ENCODE measurements around the gene ZNRF3.

ZNRF3 gene

GRCh38 chr22:29006346-29006745 lies 123.0 kb downstream of the ZNRF3 start:
- TF ChIP-seq REST (IDR thresholded peaks at IDR 0.05; ENCODE audit: insufficient read depth in 1 of 2, low read depth in 2 of 2, low read length in 2 of 2) (no peak), TAF1 (IDR thresholded peaks at IDR 0.05; ENCODE audit: borderline replicate concordance, insufficient read depth, low read length) (no peak), SIN3A (IDR thresholded peaks at IDR 0.05; ENCODE audit: borderline replicate concordance, insufficient read depth, low read length) (no peak)

- TF ChIP-seq SIN3A (IDR thresholded peaks at IDR 0.05; ENCODE audit: borderline replicate concordance, insufficient read depth, low read length) (no peak), FOXP2 (optimal IDR thresholded peaks at IDR 0.05; ENCODE audit: borderline replicate concordance, extremely low read depth, extremely low read length, insufficient read depth) (no peak), POLR2AphosphoS5 (IDR thresholded peaks at IDR 0.05; ENCODE audit: low read depth, low read length) (no peak), TAF1 (IDR thresholded peaks at IDR 0.05; ENCODE audit: borderline replicate concordance, insufficient read depth, low read length) (no peak), REST (IDR thresholded peaks at IDR 0.05; ENCODE audit: insufficient read depth in 1 of 2, low read depth in 2 of 2, low read length in 2 of 2) (no peak)
Measured at GRCh38 chr22:29009148-29009547, 125.8 kb downstream of the ZNRF3 start.

- TF ChIP-seq FOXP2 (optimal IDR thresholded peaks at IDR 0.05; ENCODE audit: borderline replicate concordance, extremely low read depth, extremely low read length, insufficient read depth) (no peak), TAF1 (IDR thresholded peaks at IDR 0.05; ENCODE audit: borderline replicate concordance, insufficient read depth, low read length) (no peak), SIN3A (IDR thresholded peaks at IDR 0.05; ENCODE audit: borderline replicate concordance, insufficient read depth, low read length) (no peak), POLR2AphosphoS5 (IDR thresholded peaks at IDR 0.05; ENCODE audit: low read depth, low read length) (no peak), REST (IDR thresholded peaks at IDR 0.05; ENCODE audit: insufficient read depth in 1 of 2, low read depth in 2 of 2, low read length in 2 of 2) (no peak)
Measured at GRCh38 chr22:29011240-29012100, 128.1 kb downstream of the ZNRF3 start.

DNA sequence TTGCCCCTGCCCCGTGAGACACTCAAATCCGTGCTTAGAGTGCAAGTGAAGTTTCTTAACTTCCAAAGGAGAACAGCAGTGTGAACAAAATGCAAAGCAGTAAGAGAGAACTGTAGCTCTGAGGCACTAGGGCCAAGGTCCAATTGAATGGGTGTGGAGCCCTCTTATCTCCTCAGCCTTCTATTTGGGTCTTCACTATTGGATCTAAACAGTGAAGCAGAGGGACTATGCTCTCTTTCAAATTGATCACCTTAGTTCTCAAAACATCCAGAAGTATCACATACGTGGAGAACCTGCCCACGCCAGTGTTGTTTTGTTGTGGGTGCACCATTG lies 128.7 kb downstream of the ZNRF3 start:
- TF ChIP-seq REST (IDR thresholded peaks at IDR 0.05; ENCODE audit: insufficient read depth in 1 of 2, low read depth in 2 of 2, low read length in 2 of 2) (no peak), TAF1 (IDR thresholded peaks at IDR 0.05; ENCODE audit: borderline replicate concordance, insufficient read depth, low read length) (no peak), POLR2AphosphoS5 (IDR thresholded peaks at IDR 0.05; ENCODE audit: low read depth, low read length) (no peak), FOXP2 (optimal IDR thresholded peaks at IDR 0.05; ENCODE audit: borderline replicate concordance, extremely low read depth, extremely low read length, insufficient read depth) (no peak), SIN3A (IDR thresholded peaks at IDR 0.05; ENCODE audit: borderline replicate concordance, insufficient read depth, low read length) (no peak)

Data from PFSK-1 (cell line).